HG03025 (cell line): ENCODE results near the gene FGF18.

Experiments
- ATAC-seq: cut with Tn5 transposase; IDR thresholded peaks from one replicate; pipeline ENCODE4 v1.9.1; 2021; ENCODE audit warnings: mild to moderate bottlenecking, moderate library complexity; ENCODE audit not compliant: unreplicated experiment, low FRiP score

FGF18 gene

DNA sequence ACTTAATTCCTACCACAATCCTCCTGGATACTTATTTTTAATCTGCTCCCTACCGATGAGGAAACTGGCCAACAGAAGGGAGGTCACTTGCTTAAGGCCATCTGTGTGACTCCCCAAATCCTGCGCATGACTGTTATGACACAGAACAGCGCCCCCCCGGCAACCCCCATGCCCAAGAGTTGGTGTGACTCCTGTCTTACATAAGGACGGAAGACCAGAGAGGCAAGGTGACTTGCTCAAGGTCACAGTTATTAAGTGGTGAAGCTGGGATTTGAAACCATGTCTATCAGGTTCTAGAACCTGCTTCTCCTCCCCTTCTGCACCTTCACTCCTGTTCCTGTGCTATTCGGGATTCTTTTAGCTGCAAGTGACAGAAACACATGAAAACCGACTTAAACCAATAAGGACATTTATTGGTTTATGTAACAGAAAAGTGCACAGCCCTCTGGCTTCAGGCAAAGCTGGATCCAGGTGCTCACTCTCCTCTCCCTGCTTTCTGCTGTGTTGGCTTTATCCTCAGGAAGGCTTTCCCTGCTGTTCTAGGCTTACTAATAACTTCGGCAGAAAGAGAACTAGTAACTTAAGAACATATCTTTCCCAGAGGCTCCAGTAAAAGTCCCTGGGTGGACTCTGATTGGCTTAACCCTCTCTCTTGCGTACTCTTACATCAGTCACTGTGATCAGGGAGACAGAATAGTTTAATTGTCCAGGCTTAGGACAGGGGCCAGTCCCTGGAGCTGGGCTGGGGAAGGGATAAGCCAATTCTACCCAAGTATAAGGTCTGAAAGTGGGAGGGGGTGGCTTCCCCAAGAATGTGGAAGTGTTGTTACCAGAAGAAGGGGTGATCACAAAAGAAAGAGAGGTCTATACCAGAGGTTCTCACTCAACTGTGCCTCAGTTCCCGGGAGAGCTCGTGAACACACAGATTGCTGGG is 43.7 kb downstream of the FGF18 start:
- no peak for ATAC-seq

DNA sequence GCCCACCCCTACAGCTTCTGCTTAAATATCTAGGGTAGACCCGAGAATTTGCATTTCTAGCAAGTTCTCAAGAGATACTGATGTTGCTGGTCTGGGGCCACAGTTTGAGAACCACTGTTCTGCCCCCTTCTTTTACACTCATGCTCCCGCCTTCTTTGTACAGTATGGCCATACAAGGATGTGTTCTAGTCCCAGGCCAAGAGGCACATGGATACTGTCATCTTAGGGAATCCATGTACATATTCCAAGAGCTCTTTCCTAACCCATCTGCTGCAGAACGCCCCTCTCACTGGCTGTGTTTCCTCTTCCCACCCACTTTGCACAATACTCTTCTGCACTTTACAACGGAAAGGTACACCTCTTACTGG is 44.4 kb downstream of the FGF18 start:
- no peak for ATAC-seq

- ATAC-seq = no peak
These were observed 45.4 kb downstream of the FGF18 start for GRCh38 chr5:171464829-171465228.

DNA sequence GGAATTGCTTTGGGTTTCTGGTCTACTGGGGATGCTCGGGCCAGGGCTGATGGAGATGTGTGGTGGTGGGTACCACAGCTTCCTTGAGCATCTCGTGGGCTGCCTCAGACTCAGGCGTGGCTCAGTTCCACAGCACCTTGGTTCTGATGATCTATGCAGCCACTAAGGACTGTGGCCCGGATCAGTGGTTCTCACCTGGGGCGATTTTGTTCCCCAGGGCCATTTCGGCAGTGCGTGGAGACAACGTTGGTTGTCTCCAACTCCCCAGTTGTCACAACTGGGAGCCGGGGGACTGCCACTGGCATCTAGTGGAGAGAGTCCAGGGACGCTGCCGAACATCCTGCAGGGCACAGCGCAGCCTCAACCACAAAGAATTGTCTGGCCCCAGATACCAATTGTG is 47.7 kb downstream of the FGF18 start:
- ATAC-seq = no peak

- ATAC-seq = no peak
These were observed 49.9 kb downstream of the FGF18 start for GRCh38 chr5:171469326-171469725.

GRCh38 chr5:171470420-171470819 is 51.0 kb downstream of the FGF18 start:
- no peak for ATAC-seq

GRCh38 chr5:171474230-171474813 is 54.9 kb downstream of the FGF18 start:
- ATAC-seq = no peak

DNA sequence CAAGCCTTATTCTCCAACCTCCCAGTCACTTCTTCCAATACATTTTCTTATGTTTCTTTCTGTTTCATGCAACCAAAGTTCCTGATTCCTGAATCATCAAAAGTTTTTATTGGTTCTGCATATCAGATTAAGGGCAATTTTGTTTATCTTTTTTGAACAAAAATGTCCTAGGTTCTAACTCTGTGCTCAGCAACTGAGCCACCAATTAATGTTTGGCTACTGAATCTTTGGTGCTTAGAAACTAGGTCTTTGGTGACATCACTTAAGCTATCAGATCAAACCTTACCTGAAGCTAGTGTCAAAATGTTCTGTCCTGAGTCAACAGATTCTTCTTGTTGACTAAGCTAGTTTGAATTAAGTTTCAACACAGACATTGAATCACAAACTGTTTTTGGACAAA is 56.1 kb downstream of the FGF18 start:
- ATAC-seq = no peak

DNA sequence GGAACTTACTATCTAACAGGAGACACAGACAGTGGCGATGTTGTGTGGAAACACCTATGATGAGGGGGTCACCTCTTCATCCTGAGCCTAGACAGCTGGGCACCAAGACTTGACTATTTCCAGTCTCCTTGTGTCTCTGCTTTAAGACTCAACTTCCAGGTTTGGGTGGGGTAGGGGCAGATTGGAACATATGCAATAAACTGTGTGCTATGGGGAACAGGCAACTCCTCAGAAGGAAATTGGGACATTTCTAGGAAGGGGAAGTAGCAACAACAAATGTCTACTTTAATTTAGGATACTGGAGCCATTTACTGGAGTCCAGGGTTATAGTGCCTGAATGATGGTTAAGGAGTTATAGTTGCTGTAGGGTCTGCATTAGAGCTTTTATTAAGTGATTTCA is 57.3 kb downstream of the FGF18 start:
- no peak for ATAC-seq

DNA sequence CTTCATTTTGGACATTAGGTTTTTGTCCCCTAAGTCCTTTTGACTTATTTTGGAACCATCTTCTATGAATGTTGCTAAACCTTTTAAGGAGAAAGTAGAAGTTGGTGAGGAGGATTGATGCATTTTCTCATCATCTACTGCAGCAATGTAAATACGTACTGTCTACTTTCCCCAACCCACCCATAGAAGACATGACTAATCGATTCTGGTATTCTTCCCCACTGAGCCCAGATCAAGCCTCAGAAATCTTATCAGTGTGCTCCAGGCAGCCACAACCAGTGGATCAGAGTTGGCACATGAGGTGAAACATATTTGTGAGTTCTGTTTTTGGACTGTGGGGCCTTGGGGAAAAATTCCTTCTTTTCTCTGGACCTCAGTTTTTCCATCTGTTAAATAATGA is 57.7 kb downstream of the FGF18 start:
- no peak for ATAC-seq

GRCh38 chr5:171477666-171478065 is 58.2 kb downstream of the FGF18 start:
- ATAC-seq = no peak

DNA sequence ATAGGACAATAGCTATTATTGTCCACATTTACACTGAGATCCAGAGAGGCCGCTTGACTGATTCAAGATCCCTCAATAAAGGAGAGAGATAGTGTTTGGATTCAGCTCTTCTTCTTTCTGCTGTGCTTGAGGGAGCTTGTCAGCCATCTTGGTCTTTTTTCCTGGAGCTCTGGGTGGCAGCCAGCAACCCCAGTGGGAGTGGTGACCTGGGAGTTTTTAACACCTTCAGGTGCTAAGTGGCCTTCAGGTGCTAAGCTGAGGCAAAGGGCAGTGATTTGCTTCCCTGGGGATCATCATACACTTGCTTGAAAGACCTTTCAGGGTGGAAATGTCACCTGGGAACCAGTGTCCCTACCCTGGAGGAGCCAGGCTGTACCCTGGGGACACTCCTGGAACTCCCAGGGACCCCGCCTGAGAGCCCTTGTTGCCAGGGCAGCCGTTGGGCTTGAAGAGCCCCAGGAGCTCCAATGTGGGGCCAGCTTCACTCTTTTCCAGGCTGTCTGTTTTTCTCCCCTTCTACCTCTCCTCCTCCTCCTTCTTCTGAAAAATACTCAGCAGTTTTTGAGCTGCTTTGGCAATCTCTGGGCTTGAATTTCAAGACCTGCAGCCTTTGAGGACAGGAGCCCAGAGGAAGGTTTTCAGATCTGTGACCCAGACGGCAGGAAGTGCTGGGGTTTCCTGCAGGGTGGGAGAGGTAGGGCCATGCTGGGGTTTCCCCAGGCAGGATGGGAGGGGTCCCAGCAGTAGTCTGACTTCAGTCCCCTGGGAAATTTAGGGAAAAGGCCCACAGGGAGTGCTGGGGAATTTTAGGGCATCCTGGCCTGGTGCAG is 59.7 kb downstream of the FGF18 start:
- ATAC-seq = no peak

DNA sequence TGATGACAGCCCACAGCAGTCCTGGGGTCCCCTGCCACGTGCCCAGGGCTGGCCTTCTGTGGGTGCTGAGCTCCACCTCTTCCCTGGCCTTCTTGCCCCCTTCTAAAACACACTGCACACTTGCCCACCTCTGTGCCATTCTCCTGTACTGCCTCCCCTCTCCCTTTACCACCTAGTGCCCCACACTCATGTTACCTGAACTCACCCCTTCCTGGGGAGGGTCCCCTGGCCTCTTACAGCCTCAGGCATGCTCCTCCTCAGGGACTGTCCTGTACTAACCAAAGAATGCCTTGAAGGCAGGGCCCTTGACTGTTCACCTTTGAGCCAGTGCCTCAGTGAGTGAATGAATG is 60.3 kb downstream of the FGF18 start:
- no peak for ATAC-seq

DNA sequence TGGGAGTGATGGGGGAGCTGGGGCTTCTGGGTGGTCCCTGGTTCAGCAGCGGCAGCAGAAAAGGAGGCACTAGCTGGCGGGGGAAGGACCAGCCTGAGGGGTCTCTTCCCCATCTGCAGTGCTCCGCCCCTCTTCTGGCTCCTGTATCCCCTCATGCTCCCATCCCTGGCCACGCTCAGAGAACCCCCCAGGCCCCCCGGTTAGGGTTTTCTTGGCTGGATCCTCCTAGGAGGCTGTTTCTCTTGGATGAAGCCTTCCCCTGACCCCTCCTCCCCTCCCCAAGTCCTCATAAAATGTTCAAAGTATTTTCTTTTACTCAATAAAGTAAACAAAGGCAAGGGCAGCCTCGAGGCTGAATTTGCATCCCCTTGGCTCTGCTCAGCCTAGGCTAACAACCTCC is 60.8 kb downstream of the FGF18 start:
- no peak for ATAC-seq

DNA sequence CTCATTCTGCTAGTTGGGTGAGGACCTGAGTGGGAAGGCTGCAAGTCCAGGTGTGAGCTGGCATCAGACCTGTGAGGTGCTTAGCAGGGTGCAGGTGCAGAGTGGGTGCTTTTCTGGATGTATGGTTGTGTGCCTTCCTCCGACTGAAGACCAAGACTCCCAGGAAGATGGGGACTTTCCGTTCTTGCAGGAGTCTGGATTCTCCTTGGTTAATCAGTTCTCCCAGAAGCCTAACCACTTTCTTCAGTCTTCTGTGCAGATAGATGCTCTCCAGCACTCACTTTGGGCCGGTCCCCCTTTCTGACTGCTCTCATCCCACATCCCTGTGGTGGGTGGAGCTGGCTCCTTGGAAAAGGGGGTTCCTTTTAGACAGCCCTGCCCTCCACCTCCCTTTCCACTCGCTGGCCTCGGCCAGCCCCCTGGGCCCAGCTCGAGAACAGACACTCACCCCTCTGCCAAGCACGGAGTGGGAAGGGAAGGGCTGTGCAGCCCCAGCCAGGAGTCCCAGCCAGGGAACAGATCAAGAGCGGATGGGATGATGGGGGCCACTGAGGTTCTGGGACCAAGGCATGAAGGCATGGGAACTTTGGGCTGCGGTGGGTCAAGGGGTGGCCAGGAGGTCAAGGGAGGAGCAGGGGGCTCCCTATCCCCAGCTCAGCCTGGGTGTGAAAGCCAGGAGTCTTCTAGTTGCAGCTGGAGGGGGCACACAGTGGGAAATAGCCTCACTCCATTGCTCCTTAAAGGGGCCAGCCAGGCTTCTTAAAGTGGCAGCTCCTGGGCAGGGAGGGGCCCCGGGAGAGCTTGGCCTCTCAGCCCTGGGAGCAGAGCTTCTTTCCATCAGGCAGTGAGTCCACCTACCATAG is 62.4 kb downstream of the FGF18 start:
- no peak for ATAC-seq

DNA sequence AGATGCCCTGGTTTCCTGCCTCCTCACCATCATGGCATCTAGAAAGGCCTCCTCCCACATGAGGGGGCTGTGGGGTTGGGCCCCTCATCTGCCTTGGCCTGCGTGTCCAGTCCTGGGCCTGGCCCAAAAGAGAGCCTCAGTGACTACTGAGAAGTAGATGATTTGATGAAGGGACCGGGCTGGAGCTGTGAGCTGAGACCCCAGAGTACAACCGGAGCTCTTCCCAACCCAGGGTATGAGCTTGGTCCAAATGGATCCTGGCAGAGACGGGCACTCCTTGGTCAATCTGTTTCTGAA is 62.9 kb downstream of the FGF18 start:
- no peak for ATAC-seq

DNA sequence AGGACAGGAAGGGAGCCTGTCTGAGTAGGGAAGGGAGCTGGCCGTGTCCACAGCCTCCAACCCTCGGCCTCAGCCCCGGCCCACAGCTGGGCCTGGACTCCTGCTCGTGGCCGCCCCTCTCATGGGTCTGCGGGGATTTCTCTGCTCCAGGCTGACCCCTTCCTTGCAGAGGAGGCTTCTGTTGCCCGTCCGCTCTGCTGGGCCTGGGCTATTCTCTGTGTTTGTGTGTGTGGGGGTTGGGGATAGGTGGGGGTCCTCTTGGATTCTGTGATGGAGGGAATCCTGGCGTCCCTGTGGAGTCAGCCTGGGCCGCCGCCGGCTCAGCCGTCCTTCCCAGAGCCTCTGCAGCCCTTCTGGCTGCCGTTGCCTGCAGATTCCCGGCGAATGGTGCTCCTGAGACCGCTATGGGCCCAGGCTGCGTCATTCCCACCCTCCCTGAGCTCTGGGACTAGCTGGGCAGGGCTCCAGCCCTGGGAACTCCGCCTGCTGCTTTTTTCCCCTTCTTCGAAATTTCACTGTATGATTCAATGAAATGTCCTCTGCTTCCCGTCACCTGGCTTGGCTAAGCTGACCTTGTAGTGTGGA is 64.2 kb downstream of the FGF18 start:
- ATAC-seq = no peak

DNA sequence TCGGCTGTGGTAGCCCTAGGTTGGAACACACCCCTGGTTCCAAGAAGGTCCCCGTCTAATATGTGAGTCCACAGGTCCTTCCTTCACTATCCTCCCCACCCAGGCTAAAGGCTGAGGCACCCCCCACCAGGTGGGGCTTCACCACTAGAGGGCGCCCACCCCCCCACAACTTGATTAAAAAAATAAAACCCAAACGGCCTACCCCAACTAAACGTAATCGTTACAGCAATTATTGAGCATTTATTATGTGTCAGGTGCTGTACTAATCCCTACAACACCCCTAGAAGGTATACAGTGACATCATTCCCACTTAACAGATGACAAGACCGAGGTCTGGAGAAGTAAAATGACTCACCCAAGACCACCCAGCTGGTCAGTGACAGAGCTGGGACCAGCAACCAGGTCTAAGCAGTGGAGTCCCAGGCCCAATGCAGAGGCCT is 65.0 kb downstream of the FGF18 start:
- ATAC-seq = no peak

GRCh38 chr5:171485668-171486067 is 66.2 kb downstream of the FGF18 start:
- no peak for ATAC-seq

- no peak for ATAC-seq
These were observed 67.2 kb downstream of the FGF18 start for GRCh38 chr5:171486613-171487012.
